HL-60 (cell line): ENCODE measurements around the gene LIFR.

Source experiments
- DNase-seq, 2 experiments: peaks; one replicate each; pipeline ENCODE4 v3.0.0-alpha.2; 2010 to 2020; ENCODE audit warnings: low read depth in 1 of 2, low spot score in 1 of 2
- H3K27ac ChIP-seq: fragments of 250-450 bp; sonication (Bioruptor Pico); replicated peaks from 2 replicates; pipeline ENCODE4 v1.5.1; 2020; ENCODE audit warnings: mild to moderate bottlenecking, moderate library complexity
- H3K27me3 ChIP-seq: fragments of 250-450 bp; sonication (Bioruptor Pico); 2 replicates; pipeline ENCODE4 v1.5.1; 2021; ENCODE audit warnings: mild to moderate bottlenecking, moderate library complexity; ENCODE audit not compliant: insufficient read depth, poor library complexity, severe bottlenecking
- H3K4me3 ChIP-seq: replicated peaks from 2 replicates; pipeline ENCODE4 v1.5.1; 2011; ENCODE audit warnings: mild to moderate bottlenecking, control low read depth, low read length; ENCODE audit not compliant: insufficient read depth
- CTCF ChIP-seq: IDR thresholded peaks from one replicate; pipeline ENCODE4 v1.5.1; 2011; ENCODE audit warnings: low read length, control low read depth, inconsistent platforms; ENCODE audit not compliant: insufficient read depth
- GABPA ChIP-seq: IDR thresholded peaks from 2 replicates; pipeline ENCODE4 v1.6.1; 2012; ENCODE audit warnings: low read depth
- POLR2AphosphoS5 ChIP-seq: IDR thresholded peaks from 2 replicates; pipeline ENCODE4 v1.6.1; 2012; ENCODE audit warnings: low read depth
- REST ChIP-seq: IDR thresholded peaks from 2 replicates; pipeline ENCODE4 v1.6.1; 2012; ENCODE audit warnings: low read depth; ENCODE audit not compliant: insufficient replicate concordance
- SPI1 ChIP-seq: IDR thresholded peaks from 2 replicates; pipeline ENCODE4 v1.6.1; 2012; ENCODE audit warnings: low read depth, mild to moderate bottlenecking, borderline replicate concordance

The LIFR gene

DNA sequence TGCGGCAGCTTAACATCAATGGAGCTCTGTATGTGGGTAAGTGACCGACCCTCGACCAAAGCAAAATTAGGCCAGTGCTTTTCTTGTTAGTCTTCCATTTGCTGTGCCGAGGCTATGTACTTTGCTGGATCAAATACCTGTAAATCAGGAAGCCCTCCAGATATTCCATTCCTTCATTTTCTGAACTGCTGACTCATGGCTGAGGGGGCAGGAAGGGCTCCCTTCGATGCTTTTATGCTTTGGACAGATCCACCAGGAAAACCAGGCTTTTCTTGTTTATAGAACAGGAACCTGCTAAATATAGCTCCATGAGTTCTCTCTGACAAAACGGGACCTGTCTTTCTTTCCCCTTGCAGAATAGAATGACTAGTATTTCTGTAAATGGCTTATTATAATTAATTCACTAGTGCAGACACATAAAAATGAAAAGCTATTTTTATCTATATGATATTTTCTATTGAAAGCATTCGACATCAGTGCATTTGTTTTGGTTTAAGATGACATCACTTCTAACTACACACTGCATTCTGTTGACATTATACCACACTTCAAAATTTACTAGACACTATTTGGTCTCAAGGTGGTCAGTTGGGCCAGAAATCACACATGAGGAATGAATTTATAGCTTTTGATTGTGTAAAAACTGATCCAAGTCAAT, 93.3 kb downstream of the LIFR start:
- no peak for TF ChIP-seq REST
- Histone ChIP-seq H3K4me3 (no peak overlapping the region), H3K27ac (no peak overlapping the region), H3K27me3 (peaks cover 3% of the 10 kb centered on the region)
- no peak for DNase-seq

GRCh38 chr5:38458174-38458573, 98.3 kb downstream of the LIFR start:
- DNase-seq: no peak
- Histone ChIP-seq H3K27ac (no peak overlapping the region), H3K27me3 (peaks cover 13% of the 10 kb centered on the region), H3K4me3 (no peak overlapping the region)
- TF ChIP-seq CTCF (no peak), POLR2AphosphoS5 (no peak), REST (no peak), SPI1 (no peak), GABPA (no peak)

- peaks cover 18% of the 10 kb centered on the region for H3K27me3 ChIP-seq
- DNase-seq: no peak
- H3K27ac ChIP-seq: no peak overlapping the region
- TF ChIP-seq CTCF (no peak), REST (no peak), GABPA (no peak), POLR2AphosphoS5 (no peak), SPI1 (no peak)
- H3K4me3 ChIP-seq: no peak overlapping the region
Observed at GRCh38 chr5:38456657-38457399, 99.6 kb downstream of the LIFR start.
